Measurements from ENCODE around the gene ARL14.
"Not testable (repeated sequence)": the region's sequence is repeated elsewhere in the genome, so short reads cannot be mapped to it uniquely, and the experiment has no call there.

DNA sequence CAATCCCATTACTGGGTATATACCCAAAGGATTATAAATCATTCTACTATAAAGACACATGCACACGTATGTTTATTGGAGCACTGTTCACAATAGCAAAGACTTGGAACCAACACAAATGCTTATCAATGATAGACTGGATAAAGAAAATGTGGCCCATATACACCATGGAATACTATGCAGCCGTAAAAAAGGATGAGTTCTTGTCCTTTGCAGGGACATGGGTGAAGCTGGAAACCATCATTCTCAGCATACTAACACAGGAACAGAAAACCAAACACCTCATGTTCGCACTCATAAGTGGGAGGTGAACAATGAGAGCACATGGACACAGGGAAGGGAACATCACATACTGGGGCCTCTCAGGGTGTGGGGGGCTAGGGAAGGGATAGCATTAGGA lies 36.2 kb downstream of the ARL14 start:
- TF ChIP-seq, protein P1, sequence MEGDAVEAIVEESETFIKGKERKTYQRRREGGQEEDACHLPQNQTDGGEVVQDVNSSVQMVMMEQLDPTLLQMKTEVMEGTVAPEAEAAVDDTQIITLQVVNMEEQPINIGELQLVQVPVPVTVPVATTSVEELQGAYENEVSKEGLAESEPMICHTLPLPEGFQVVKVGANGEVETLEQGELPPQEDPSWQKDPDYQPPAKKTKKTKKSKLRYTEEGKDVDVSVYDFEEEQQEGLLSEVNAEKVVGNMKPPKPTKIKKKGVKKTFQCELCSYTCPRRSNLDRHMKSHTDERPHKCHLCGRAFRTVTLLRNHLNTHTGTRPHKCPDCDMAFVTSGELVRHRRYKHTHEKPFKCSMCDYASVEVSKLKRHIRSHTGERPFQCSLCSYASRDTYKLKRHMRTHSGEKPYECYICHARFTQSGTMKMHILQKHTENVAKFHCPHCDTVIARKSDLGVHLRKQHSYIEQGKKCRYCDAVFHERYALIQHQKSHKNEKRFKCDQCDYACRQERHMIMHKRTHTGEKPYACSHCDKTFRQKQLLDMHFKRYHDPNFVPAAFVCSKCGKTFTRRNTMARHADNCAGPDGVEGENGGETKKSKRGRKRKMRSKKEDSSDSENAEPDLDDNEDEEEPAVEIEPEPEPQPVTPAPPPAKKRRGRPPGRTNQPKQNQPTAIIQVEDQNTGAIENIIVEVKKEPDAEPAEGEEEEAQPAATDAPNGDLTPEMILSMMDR (IDR thresholded peaks at IDR 0.05) = not testable (repeated sequence)
- not testable (repeated sequence) for TF ChIP-seq POLR2A (IDR thresholded peaks at IDR 0.05)
